AG04449 (cell line): ENCODE data around the gene GMEB2.

Experiments
- CTCF ChIA-PET: fragments of 350-600 bp; formaldehyde crosslinking; extraction: SDS; loops from one replicate; lab custom pipeline; 2021; ENCODE audit warnings: antibody characterized with exemption; lab: Yijun Ruan, JAX
- POLR2A ChIA-PET: fragments of 400-600, 350-600 bp; formaldehyde crosslinking; extraction: SDS; loops from one replicate; lab custom pipeline; 2020; ENCODE audit warnings: antibody characterized with exemption, inconsistent platforms; lab: Yijun Ruan, JAX
- DNase-seq: peaks from one replicate; pipeline ENCODE4 v3.0.0-alpha.2; 2010; ENCODE audit warnings: low read depth, low spot score
- H3K4me3 ChIP-seq: 2 replicates; pipeline ENCODE4 v1.5.1; 2011; ENCODE audit warnings: low read depth, mild to moderate bottlenecking, control low read depth, low read length
- CTCF ChIP-seq: IDR thresholded peaks from one replicate; pipeline ENCODE4 v1.5.1; 2011; ENCODE audit warnings: mild to moderate bottlenecking, moderate library complexity, low read length, control low read depth, inconsistent platforms; ENCODE audit not compliant: insufficient read depth; ENCODE audit errors: missing control alignments

The GMEB2 gene

GRCh38 chr20:63567386-63568169 lies 59.3 kb downstream of the GMEB2 start:
- DNase-seq, result no peak
- no peak overlapping the region for H3K4me3 ChIP-seq
- POLR2A ChIA-PET, result no interaction called here
- no peak for TF ChIP-seq CTCF
- CTCF ChIA-PET, result interaction anchor here (0.6 to 1.4 kb wide), 2 partner anchors 19 to 30 kb away, joined by 3 read pairs; partner anchors contain the start of gene PTK6

- ChIA-PET CTCF (interaction anchor here (1.4 kb wide), 1 partner anchor 29 kb away, joined by 3 read pairs; the partner anchor contains the start of gene PTK6), POLR2A (no interaction called here)
- no peak for DNase-seq
- no peak overlapping the region for H3K4me3 ChIP-seq
- TF ChIP-seq CTCF, result no peak
Measured at GRCh38 chr20:63567136-63567385, 59.8 kb downstream of the GMEB2 start.

- CTCF ChIA-PET, result no interaction called here
- no peak for DNase-seq
- H3K4me3 ChIP-seq, result no peak overlapping the region
- POLR2A ChIA-PET, result no interaction called here
- no peak for TF ChIP-seq CTCF
Measured at GRCh38 chr20:63566395-63567135, 60.3 kb downstream of the GMEB2 start.

DNA sequence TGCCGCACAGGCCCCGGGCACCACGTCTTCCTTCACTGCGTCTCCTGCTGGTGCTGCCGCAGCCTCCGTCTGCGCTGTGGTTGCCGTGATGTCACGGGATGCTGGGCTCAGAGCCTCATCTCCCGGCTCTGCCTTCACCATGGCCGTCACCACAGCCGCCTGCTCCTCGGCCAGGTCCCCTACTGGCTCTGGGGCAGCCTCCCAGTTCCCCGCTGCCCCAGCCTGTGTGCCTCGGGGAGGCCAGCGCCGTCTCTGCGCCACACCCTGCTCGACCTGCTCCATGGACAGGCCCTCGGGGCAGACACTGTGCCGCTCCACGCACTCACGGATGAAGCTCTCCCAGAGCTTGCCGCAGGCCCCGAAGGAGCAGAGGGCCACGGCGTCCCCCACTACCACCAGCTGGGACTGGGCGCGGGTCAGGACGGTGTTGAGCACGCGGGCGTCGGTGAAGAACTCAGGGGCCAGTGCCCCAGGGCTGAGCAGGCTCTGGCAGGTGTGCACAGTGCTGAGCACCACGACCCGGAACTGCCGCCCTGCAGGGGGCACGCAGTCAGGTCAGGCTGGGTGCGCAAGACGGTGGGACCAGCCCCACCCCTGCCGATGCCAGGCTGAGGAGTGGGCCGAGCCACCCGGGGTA lies 61.1 kb downstream of the GMEB2 start:
- no peak overlapping the region for H3K4me3 ChIP-seq
- POLR2A ChIA-PET, result no interaction called here
- CTCF ChIA-PET, result no interaction called here

GRCh38 chr20:63565021-63565698 lies 61.7 kb downstream of the GMEB2 start:
- no peak for TF ChIP-seq CTCF
- ChIA-PET CTCF (no interaction called here), POLR2A (interaction anchor here (0.8 kb wide), 1 partner anchor 9 kb away, joined by 5 read pairs; the partner anchor contains the start of gene HELZ2)
- H3K4me3 ChIP-seq, result no peak overlapping the region
- DNase-seq, result no peak

More for the DNA sequence above, 61.1 kb downstream of the GMEB2 start:
- TF ChIP-seq CTCF, result no peak
- DNase-seq, result no peak
